Measurements from ENCODE around the gene SORD. TPM values are rescaled to one million over a fixed set of nuclear protein-coding genes. Genes with fewer than 3 reads are reported as not detected.
A peak's percentile ranks its signal among the peaks of the same experiment; 100 is the strongest.

The SORD gene
- total RNA-seq, 1 donor from 2014 or later, result 10.5 TPM

DNA sequence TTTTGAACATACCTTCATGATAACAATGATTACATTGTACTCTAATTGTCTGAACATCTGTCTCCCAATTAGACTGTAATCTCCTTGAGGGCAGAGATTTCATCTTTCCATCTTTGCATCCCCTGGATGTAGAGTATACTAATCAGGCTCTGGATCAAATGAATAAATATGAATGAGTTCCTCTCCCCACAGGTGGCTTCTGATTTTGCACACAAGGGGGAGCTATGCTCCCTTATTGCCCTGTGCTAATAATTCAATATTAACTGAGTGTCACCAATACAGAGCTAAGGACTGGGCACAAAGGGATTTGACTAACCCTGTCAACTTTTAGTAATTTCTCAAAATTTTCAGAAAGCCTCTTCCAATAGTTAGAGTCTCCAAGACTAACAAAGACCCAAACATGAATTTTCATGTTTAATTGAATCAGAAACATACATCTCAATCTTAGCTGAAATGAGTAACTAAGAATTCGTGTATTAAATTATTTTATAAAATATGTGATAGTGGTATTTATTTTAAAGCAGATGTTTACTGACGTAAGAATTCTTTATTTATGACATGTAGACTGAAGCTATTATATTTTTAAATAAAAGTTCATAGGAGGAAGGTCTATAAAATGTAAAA, 103.7 kb downstream of the SORD start:
- Histone ChIP-seq H3K36me3 (no peaks in the 10 kb centered on the region), H3K4me1 (no peaks in the 10 kb centered on the region), H3K27me3 (ENCODE audit: low read depth) (peaks cover 36% of the 10 kb centered on the region), H3K9me3 (no peaks in the 10 kb centered on the region), H3K4me3 (no peak overlapping the region), H3K27ac (no peak overlapping the region)
- ATAC-seq (no peak), DNase-seq (peak; percentile 14)
- intact Hi-C loops (cut with DNase I), result no loop called here
- TF ChIP-seq, protein P1, sequence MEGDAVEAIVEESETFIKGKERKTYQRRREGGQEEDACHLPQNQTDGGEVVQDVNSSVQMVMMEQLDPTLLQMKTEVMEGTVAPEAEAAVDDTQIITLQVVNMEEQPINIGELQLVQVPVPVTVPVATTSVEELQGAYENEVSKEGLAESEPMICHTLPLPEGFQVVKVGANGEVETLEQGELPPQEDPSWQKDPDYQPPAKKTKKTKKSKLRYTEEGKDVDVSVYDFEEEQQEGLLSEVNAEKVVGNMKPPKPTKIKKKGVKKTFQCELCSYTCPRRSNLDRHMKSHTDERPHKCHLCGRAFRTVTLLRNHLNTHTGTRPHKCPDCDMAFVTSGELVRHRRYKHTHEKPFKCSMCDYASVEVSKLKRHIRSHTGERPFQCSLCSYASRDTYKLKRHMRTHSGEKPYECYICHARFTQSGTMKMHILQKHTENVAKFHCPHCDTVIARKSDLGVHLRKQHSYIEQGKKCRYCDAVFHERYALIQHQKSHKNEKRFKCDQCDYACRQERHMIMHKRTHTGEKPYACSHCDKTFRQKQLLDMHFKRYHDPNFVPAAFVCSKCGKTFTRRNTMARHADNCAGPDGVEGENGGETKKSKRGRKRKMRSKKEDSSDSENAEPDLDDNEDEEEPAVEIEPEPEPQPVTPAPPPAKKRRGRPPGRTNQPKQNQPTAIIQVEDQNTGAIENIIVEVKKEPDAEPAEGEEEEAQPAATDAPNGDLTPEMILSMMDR (IDR thresholded peaks at IDR 0.05), result peak; percentile 73

Other genes starting within 250 kb of the SORD start
- not detected for gene TERB2, start 66.5 kb upstream of the SORD start, total RNA-seq
- 4.0 TPM for gene DUOX2, start 91.0 kb downstream of the SORD start, total RNA-seq
- not detected for gene DUOXA2, start 91.1 kb downstream of the SORD start, total RNA-seq
- gene DUOXA1, start 106.7 kb downstream of the SORD start, total RNA-seq, result 131 TPM
- gene DUOX1, start 106.8 kb downstream of the SORD start, total RNA-seq, result 317 TPM
- gene SHF, start 164.8 kb downstream of the SORD start, total RNA-seq, result 6.4 TPM
- gene SLC28A2, start 229.0 kb downstream of the SORD start, total RNA-seq, result 0.21 TPM

All from lower lobe of right lung (tissue), 2 donors.